NB4 (cell line): ENCODE data around the gene TMEM174.

Source experiments
- CTCF ChIP-seq: IDR thresholded peaks from one replicate; pipeline ENCODE4 v1.5.1; 2012; ENCODE audit warnings: low read depth, low read length
- MAX ChIP-seq: IDR thresholded peaks from 2 replicates; pipeline ENCODE4 v1.6.1; 2011; ENCODE audit warnings: low read depth, low read length
- MYC ChIP-seq: IDR thresholded peaks from 2 replicates; pipeline ENCODE4 v1.6.1; 2011; ENCODE audit warnings: low read depth, low read length
- POLR2A ChIP-seq: IDR thresholded peaks from 2 replicates; pipeline ENCODE4 v1.6.1; 2011; ENCODE audit warnings: mild to moderate bottlenecking; ENCODE audit not compliant: insufficient read length; ENCODE audit errors: extremely low read depth

DNA sequence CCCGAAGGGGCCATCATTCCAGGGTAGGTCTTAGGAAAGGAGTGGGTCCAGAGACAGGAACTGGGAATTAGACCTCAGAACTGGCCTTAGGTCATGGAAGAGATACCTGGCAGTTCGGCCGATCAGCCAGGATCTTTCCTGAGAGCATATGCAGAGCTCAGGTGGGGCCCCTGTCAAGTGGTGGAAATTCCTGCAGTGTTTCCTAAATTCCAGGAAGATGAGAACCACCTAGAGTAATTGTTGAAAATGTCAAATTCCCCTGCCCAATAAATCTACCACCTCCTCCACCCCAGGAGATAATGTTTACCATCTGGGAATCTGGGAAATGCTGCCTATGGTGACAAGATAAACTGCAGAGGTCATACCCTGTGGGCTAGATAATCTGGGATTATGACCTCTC, 38.0 kb upstream of the TMEM174 start:
- TF ChIP-seq MYC (no peak), CTCF (no peak), POLR2A (no peak), MAX (no peak)
